ENCODE data around the gene ANKRD16. TPM values are rescaled to one million over a fixed set of nuclear protein-coding genes. Genes with fewer than 3 reads are reported as not detected.

ANKRD16 gene
- total and polyA plus RNA-seq, 8 donors, result 2.2 to 233 (median 8.2) TPM

DNA sequence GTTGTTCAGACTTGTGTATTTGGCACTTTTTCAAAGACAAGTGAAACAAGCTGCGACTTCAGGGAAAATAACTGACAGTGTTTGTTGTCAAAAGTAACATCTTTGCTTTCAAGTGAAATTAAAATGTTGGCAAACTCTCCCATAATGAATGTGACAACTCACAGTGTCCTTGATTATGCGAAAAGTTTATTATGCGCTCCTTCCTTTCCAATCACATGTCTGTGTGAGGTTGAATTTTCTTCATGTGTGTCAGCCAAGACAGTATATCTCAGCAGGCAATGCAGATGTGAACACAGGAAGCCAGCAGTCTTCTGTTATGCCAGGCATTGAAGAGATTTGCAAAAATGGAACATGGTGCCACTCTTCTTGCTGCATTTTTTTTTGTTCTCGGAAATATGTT is 29.1 kb upstream of the ANKRD16 start:
- H3K9me3 ChIP-seq, result no peaks in the 10 kb centered on the region
- H3K4me3 ChIP-seq, result no peak overlapping the region
- no peak for DNase-seq
- H3K4me1 ChIP-seq, result no peaks in the 10 kb centered on the region
- TF ChIP-seq EP300 (IDR thresholded peaks at IDR 0.05), result no peak
- TF ChIP-seq POLR2A (IDR thresholded peaks at IDR 0.05), result no peak
- TF ChIP-seq, protein P1, sequence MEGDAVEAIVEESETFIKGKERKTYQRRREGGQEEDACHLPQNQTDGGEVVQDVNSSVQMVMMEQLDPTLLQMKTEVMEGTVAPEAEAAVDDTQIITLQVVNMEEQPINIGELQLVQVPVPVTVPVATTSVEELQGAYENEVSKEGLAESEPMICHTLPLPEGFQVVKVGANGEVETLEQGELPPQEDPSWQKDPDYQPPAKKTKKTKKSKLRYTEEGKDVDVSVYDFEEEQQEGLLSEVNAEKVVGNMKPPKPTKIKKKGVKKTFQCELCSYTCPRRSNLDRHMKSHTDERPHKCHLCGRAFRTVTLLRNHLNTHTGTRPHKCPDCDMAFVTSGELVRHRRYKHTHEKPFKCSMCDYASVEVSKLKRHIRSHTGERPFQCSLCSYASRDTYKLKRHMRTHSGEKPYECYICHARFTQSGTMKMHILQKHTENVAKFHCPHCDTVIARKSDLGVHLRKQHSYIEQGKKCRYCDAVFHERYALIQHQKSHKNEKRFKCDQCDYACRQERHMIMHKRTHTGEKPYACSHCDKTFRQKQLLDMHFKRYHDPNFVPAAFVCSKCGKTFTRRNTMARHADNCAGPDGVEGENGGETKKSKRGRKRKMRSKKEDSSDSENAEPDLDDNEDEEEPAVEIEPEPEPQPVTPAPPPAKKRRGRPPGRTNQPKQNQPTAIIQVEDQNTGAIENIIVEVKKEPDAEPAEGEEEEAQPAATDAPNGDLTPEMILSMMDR (IDR thresholded peaks at IDR 0.05), result no peak
- TF ChIP-seq POLR2AphosphoS5 (IDR thresholded peaks at IDR 0.05), result no peak
- peaks cover 96 to 100% (median 100%) of the 10 kb centered on the region in 4 donors for H3K36me3 ChIP-seq
- no peak overlapping the region for H3K27ac ChIP-seq
- 94 to 97% (median 95%) methylated on average over 4 of the region's 4 CpGs for WGBS, 5 donors
- H3K27me3 ChIP-seq, result no peaks in the 10 kb centered on the region
- intact Hi-C loops (cut with DNase I; ENCODE audit: low total_unique reads), result no loop called here

DNA sequence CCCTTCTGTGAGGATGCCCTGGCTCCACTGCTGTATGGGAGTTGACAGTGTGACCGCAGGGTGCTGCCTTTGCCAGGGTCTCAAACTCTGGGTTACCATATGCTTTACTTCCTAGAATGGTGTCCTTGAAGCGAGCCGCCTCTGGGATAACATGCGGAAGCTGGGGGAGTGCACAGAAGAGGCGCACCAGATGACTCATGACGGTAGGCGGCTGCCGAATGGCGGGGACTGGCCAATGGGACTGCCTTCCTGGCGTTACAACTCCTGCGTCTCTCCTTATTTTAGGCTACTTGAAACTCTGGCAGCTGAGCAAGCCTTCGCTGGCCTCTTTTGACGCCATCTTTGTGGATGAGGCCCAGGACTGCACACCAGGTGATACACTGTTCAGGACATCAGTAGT is 27.6 kb upstream of the ANKRD16 start:
- Histone ChIP-seq H3K9me3 (no peaks in the 10 kb centered on the region), H3K27me3 (no peaks in the 10 kb centered on the region), H3K36me3 (peaks cover 91 to 100% (median 100%) of the 10 kb centered on the region in 4 donors), H3K27ac (no peak overlapping the region), H3K4me3 (no peak overlapping the region), H3K4me1 (no peaks in the 10 kb centered on the region)
- intact Hi-C loops (cut with DNase I; ENCODE audit: low total_unique reads), result no loop called here
- TF ChIP-seq POLR2A (IDR thresholded peaks at IDR 0.05), result no peak
- no peak for TF ChIP-seq EP300 (IDR thresholded peaks at IDR 0.05)
- no peak for DNase-seq
- WGBS, 5 donors, result 96 to 98% (median 98%) methylated on average over 12 to 13 of the region's 13 CpGs

DNA sequence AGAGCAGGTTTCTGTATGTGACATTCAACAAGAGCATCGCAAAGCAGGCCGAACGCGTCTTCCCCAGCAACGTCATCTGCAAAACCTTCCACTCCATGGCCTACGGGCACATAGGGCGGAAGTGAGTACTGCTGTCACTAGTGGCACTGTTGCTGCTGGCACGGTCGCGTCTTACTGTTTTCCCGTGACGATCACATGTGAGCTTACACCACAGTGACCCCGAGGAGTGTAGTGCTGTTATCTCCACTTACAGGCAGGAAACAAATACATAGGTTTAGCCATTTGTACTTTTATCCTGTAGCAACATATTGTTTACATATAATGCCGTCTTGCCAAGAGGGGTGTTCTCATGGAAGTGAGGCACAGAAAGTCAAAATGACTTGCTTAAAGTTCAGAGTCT is 25.8 kb upstream of the ANKRD16 start:
- Histone ChIP-seq H3K4me3 (no peak overlapping the region), H3K27me3 (no peaks in the 10 kb centered on the region), H3K9me3 (no peaks in the 10 kb centered on the region), H3K27ac (no peak overlapping the region), H3K4me1 (peaks cover 0 to 12% (median 0%) of the 10 kb centered on the region in 4 donors), H3K36me3 (peaks cover 91 to 100% (median 100%) of the 10 kb centered on the region in 4 donors)
- no peak for DNase-seq
- TF ChIP-seq POLR2AphosphoS5 (IDR thresholded peaks at IDR 0.05) (no peak), POLR2A (IDR thresholded peaks at IDR 0.05) (no peak), EP300 (IDR thresholded peaks at IDR 0.05) (no peak)
- TF ChIP-seq, protein P1 (IDR thresholded peaks at IDR 0.05), result no peak
- intact Hi-C loops (cut with DNase I; ENCODE audit: low total_unique reads), result no loop called here
- WGBS, 5 donors, result 88 to 92% (median 89%) methylated on average over 14 of the region's 14 CpGs

DNA sequence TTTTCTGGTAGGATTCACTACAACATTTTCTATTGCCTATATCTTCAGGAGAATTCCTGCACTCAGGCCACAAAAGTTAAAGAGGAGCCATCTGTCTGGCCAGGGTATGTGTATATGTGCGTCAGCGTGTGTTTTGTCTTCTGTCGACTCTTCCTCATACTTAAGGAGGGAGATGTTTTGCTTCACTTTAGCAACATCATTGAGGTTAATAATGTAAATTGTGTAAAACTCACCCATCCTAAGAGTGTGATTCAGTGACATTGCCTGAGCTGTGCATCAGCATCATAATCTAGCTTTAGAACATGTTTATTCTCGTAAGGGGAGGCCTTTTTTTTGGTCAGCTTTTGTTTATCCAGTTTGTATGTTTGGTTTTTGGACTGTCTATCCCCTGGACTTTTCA is 24.0 kb upstream of the ANKRD16 start:
- 80 to 92% (median 83%) methylated on average over 4 of the region's 4 CpGs for WGBS, 5 donors
- Histone ChIP-seq H3K4me3 (no peak overlapping the region), H3K27ac (peak overlapping the region in 2 of 5 donors; percentile 21 to 66), H3K9me3 (no peaks in the 10 kb centered on the region), H3K27me3 (no peaks in the 10 kb centered on the region), H3K4me1 (peaks cover 0 to 13% (median 0%) of the 10 kb centered on the region in 4 donors), H3K36me3 (peaks cover 92 to 100% (median 100%) of the 10 kb centered on the region in 4 donors)
- no peak for DNase-seq
- TF ChIP-seq, protein P1 (IDR thresholded peaks at IDR 0.05), result no peak
- TF ChIP-seq POLR2AphosphoS5 (IDR thresholded peaks at IDR 0.05), result peak in 2 of 3 donors; percentile 29 to 37
- intact Hi-C loops (cut with DNase I; ENCODE audit: low total_unique reads), result no loop called here

DNA sequence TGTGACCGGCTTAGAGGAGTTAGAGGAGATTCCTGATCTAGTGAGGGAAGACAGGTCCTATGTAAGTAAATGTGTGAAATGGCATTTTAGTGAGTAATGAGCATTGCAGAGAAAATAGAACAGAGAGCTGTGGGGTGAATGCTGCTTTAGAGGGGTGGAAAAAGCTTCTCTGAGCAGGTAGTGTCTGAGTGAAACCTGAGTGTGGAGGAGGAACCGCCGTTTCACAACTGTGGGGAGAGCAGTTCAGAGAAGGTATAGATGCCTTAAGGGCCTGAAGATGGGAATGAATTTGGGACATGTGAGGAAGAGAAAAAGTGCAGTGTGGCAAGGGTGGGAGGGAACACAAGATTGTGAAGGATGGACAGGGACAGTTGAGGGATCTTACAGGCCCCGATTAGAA is 22.0 kb upstream of the ANKRD16 start:
- DNase-seq, result no peak
- H3K36me3 ChIP-seq, result peaks cover 74 to 98% (median 91%) of the 10 kb centered on the region in 4 donors
- intact Hi-C loops (cut with DNase I; ENCODE audit: low total_unique reads), result no loop called here
- H3K4me3 ChIP-seq, result no peak overlapping the region
- WGBS, 5 donors, result 94 to 99% (median 95%) methylated on average over 4 of the region's 4 CpGs
- TF ChIP-seq, protein P1 (IDR thresholded peaks at IDR 0.05), result no peak
- no peak for TF ChIP-seq POLR2A (IDR thresholded peaks at IDR 0.05)
- no peak for TF ChIP-seq POLR2AphosphoS5 (IDR thresholded peaks at IDR 0.05)
- no peak overlapping the region for H3K27ac ChIP-seq
- no peaks in the 10 kb centered on the region for H3K27me3 ChIP-seq
- H3K9me3 ChIP-seq, result no peaks in the 10 kb centered on the region
- H3K4me1 ChIP-seq, result peaks cover 0 to 13% (median 0%) of the 10 kb centered on the region in 4 donors

All from stomach (tissue), 9 donors.